Embryonic facial prominence (tissue), 1 donor: Measurements from ENCODE around the gene RPS21.

Experiments
- DNase-seq: peaks from one replicate; pipeline ENCODE4 v3.0.0-alpha.2; 2016; ENCODE audit errors: extremely low spot score

The RPS21 gene

DNA sequence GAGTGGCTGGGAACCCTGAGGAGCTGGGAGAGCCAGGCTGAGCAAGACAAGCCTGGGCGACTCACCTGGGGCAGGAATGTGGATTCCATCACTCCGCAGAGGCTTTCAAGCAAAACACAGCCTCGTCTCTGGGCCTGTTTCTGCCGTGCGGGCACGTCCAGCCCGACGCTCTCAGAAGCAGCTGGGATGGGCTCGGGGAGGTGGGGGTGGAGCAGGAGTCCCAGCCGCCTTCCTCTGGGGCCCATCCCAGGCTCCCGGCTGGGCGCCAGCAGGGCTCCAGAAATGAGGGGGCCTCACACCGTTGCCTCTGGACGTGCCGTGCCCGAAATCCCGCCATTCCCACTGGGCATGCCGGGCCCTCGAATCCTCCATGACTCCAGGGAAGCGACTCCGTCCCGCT, 8.7 kb upstream of the RPS21 start:
- no peak for DNase-seq

DNA sequence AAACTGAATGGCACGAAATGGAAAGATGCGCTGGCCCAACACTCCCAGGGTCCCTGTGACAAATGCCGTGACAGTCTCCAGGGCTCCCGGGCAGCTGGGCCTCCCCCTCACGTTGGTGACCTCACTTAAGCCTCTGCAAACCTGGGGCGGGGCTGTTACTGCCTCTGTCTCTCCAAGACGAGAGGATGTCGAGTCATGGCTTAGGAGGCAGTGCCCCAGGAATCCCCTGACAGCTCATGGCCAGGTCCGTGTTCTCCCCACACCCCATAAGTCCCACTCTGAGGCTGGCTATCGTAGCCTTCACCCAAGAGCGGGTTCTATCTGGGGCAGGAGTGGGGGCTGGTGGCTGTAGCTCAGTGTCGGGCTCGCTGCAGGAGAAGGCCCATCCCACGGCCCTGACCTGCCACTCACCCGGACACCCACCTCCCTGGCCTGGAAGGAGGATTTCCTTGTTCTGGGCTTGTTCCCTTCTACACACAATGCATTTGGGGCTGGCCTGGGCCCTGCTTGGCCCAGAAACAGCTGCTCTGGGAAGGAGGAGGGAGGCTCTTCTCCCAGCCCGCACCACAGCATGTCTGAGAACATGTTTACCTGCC, 5.6 kb upstream of the RPS21 start:
- no peak for DNase-seq

DNA sequence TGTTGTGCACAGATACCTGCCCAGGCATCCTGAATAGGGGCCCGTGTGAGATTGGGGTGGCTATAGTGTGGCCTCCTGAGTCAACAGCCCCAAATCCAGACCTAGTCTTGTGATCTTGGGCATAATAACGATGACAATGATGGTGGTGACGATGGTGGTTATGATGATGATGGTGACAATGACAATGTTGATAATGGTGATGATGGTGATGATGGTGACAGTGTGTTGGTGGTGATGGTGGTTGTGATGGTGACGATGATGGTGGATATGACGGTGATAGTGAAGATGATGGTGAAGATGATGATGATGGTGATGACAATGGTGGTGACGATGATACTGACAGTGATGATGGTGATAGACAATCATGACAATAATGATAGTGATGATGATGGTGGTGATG, 5.1 kb upstream of the RPS21 start:
- DNase-seq: no peak

DNA sequence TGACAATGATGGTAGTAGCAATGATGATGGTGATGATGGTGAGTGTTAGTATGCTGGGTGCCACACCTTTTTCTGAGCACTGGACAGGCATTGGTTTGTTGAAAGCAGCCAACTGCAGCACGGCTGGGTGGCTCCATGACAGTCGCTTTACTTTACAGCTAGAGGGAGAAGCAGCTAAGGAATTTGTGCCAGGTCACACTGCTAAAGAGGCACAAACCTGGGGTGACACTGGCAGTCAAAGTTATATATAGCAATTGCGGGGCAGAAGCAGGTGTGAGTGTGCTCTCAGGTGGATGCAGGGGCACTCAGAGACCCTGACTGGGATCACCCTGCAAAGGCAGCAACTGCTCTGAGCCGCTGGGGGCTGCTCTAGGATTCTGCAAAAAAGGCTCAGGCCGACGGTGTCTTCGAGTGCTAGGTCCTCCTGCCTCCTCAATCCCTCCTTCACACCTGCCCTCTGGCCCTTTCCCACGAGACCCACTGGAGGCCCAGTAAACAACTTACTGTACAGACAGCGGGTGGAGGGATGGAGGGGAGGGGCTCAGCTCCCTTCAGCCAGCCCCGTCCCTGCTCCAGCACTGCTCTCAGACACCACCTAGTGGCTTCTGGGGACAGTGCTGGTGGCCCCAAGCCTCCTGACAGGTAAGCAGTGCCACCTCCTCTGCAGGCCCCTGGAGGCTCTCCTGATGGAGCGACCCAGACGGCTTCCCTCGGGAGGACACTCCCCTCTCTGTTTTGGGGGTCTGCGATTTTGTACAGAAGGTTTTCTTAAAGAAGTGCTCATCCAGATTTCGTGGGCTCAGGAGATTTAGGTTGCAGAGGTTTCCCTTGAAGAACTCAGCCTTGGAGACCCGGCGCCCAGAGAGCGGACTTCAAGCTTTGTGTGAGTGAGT, 4.4 kb upstream of the RPS21 start:
- no peak for DNase-seq

DNA sequence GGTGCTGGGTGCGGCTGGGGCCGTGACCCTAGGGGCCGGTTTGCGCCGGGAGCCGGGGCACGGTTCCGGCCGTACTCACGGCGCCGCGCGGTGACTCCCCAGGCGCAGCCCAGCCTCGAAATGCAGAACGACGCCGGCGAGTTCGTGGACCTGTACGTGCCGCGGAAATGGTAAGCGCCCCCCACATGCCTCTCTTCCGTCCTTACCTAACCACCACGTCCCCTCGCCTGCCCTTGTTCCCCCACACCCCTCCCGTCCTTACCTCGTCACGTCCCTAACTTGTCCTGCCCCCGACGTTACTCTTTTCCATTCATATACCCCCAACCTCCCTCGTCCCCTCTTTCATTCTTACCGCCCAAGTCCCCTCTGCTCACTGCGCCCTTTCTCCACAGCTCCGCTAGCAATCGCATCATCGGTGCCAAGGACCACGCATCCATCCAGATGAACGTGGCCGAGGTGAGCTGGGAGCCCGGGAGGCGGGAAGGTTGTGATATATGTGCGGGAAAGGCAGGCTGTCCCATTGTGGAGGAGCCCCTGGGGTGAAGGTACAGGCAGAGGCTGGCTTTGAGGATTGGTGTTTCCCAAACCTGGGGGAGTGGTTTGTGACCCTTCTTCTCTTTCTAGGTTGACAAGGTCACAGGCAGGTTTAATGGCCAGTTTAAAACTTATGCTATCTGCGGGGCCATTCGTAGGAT, 463 bp downstream of the RPS21 start:
- DNase-seq: no peak

DNA sequence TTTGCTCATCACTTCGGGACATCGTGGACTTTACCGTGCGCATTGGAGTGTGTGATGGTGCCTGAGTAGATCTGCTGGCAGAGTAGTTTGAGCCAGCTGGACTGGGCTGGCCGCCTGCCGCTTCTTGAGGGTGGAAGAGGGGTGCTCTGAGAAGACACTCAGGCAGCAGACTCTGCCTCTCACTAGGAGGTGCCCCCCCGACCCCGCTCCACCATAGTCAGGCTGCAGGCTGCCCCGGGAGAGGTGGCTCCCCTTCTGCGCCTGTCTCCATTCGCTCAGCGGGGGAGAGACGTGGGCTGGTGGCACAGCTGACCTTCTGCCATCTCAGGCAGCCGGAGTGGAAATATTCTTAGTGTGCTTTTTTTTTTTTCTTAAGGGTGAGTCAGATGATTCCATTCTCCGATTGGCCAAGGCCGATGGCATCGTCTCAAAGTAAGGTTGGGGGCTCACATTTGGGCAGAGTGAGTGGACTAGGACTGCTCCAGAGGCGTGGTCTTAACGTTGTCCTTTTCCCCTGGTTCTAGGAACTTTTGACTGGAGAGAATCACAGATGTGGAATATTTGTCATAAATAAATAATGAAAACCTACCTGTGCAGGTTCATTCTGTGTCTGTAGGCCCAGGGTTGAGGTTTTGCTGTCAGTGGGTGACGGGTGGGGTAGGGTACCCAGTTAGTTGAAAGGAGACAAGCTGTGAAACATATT, 1.2 kb downstream of the RPS21 start:
- DNase-seq: no peak

DNA sequence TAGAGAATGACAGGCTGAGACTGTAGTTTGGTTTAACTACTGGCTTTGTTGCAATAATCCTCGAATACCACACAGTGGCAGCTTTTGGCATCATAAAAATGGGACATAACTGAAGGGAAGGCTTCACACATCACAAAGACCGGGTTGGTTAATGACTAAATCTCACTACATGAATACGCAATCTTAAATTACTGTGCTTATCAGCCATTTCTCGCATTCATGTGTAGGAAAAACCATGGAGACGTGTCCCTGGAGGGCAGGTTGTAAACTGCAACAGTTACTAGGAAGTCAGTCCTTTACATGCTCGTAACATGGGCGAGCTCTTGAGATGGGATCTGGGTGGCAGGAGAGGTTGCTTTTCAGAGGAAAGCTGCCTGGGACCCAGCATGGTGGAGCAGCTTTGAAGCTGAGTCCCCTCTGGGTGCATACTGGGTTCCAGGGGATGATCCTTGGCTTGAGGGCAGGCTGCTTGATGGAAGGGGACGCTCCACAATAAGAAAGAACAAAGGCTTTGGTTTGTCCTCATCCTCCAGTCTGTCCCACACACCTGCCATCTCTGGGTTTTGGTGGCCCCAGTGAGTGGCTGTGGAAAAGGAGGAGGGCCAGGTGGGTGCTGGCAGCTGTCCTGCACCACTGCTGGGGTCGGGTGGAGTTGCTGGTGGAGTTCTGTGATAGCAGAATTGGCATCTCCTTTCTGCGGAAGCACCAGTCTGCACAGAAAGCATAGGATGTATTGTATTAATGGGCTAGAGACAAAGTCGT, 2.1 kb downstream of the RPS21 start:
- DNase-seq: no peak

DNA sequence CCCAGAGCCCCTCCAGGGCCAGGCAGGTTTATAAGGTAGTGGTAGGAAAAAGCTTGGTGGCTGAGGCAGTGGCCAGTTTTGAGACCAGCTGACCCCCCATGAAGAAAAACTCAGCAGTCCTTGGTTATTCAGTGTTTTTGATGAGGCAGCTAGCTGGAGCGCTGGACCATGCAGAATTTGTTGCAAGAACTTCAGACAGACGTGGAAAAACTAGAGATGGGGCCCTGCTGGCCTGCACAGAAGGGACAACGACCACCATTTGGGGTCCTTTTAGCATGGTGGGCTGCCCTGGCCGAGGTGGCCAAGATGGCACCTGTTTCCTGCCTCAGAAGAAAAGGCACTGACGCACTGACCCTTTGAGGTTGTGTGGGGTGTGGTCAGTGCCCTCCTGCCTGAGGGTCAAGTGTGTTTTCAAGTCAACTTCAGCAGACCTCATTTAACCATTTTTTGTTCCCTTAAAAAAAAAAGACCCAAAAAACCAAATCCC, 2.7 kb downstream of the RPS21 start:
- DNase-seq: no peak

DNA sequence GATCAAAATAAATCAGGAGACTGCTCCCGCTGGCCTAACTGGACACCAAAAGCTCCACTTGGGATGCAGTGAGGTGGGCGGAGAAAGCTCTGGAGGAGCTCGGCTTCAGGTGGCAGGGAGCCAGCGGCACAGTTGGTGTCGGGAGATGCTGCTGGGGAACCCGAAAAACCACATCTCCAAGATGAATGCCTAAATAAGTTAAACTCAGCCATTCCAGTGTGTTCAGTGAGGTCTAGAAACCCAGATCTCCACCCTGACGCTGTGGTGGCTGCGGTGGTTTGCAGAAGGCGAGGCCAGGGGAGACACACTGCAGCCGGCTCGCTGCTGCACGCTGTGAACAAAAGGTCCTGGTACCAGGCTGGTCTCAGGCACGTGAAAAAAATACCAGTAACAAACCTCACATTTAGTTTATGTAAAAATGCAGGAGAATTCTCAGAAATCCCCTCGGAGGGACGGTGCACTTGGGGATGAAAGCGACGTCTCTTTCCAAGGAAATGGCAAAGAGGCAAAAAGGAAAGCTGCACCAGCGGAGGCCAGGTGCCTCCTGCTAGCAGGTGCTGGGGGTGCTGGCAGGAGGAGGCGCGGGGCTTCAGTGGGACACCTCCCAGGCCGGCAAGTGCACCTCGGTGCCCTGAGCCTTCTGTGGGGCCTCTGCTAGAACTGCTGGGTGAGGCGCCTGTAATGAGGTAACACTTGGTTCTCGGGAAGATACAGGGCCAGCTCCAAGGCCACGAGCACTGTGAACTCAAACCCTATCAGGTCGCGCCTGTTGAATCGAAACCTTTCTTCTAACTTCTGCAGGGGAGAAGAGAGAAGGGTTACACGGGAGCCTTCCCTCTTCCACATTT, 3.6 kb downstream of the RPS21 start:
- DNase-seq: no peak

DNA sequence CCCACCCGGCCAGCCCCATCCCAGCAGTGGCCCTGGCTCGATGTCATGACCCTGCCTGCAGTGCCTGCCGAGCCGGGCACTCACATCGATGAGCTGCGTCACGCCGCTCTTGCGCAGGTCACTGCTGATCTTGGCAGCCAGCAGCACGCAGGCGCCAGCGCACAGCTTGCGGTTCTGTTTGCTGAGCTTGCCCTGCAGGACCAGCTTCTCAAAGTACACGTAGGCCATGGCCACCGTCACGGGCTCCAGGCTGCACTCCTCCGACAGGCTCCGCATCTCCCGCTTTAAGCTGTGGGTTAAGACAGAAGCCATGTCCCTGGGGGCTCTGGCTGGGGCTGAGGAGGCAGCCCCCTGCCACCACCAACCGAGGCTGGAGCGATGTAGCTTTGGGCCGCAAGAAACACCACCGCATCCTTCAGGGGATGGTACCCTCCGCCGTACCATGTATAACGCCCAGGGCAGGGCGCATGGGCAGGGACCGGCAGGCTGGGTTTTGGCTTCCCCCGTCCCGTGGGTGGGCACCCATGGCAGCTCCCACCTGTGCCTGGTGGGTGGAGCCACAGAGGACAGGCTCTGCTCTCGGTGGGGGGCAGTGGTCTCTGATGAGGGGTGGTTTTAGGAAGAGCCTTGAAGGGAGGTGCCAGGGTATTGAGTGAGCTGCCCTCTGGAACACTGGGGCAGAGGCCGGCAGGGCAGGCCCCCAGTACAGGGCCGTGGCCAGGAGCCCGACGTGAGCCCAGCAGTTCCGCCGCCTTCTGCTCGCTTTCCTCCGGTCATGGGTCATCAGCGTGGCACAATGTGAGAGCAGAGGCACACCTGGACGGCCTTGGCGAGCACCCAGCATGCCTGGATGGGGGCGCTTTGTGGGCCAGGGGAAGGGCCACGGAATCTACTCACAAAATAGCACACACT, 4.5 kb downstream of the RPS21 start:
- DNase-seq: no peak

DNA sequence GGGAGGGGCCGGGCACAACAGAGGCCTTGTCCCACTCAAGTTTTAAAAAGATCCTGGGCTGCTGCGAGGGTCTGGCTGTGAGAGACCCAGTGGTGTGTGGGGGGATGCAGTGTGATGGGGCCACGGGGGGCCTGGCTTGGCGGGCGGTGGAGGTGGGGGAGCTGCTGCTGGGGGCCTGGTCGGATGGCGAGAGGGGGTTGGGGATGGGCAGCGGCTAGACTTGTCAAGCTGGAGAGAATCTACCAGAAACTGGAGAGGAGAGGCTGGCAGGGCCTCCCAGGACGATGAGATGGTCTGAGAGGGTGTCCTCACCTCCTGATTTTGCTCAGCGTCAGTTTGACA, 5.1 kb downstream of the RPS21 start:
- DNase-seq: no peak

DNA sequence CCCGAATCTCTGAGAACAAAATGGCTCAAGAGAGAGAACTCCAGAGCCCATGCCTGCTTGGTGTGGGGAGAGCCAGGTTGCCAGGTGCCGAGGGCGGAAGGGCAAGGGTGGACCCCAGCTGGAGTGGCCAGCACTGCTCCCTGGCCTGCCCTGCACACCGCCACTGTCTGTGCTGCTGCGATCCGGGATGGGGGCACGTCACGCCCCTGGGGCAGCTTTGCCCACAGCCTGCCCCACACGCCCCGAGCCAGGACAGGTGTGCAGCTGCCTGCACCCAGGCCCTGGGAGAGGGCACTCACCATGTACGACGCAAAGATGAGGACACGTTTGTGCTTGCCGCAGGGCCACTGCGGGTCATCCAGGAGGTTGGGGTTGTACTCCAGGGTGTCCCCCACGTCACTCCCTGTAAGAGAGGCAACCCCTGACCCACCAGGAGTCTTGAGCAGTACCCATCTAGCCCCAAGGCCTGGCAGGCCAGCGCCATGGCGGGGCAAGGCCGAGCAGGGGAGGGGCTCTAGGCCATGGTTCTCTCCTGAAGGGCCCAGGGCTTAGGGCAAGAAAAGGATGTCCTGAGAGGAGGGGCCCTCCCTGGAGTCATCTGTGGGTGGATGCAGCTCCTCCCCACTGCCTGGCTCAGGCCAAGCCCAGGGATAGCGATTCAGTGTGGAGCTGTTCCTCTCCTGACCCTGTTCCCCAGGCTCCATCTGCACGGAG, 5.9 kb downstream of the RPS21 start:
- DNase-seq: no peak

DNA sequence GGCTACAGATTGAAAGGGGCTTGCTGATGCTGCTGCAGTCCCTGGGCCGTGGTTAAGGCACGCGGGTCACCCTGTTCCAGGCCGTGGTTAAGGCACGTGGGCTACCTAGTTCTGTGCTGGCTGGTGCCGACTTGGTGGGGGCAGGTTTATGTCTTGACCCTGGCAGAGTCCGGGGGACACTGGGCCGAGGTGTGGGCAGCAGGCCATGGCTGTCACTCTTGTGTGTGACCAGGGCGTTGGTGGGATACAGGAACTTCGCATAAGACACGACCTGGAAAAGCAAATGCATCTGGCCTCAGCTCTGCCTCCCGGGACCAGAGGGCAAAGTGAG, 6.4 kb downstream of the RPS21 start:
- DNase-seq: no peak

DNA sequence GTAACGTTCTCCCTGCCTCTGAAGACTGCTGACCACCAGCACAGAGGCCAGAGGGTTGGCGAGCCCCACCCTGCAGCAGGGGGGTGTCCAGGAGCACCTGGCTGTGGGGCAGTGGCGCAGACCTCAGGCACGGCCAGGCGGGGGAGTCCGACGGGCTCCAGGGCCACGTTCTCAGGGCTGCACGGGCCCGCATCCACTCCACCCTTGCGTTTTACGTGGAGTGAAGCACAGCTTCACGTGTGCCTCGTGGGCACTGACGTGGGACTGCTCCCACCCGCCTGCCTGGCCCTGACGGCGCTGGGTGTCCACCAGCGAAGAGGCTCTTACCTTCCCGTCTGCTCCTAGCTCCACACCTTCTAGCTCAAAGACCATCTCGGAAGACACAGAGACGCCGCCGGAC, 6.9 kb downstream of the RPS21 start:
- no peak for DNase-seq

DNA sequence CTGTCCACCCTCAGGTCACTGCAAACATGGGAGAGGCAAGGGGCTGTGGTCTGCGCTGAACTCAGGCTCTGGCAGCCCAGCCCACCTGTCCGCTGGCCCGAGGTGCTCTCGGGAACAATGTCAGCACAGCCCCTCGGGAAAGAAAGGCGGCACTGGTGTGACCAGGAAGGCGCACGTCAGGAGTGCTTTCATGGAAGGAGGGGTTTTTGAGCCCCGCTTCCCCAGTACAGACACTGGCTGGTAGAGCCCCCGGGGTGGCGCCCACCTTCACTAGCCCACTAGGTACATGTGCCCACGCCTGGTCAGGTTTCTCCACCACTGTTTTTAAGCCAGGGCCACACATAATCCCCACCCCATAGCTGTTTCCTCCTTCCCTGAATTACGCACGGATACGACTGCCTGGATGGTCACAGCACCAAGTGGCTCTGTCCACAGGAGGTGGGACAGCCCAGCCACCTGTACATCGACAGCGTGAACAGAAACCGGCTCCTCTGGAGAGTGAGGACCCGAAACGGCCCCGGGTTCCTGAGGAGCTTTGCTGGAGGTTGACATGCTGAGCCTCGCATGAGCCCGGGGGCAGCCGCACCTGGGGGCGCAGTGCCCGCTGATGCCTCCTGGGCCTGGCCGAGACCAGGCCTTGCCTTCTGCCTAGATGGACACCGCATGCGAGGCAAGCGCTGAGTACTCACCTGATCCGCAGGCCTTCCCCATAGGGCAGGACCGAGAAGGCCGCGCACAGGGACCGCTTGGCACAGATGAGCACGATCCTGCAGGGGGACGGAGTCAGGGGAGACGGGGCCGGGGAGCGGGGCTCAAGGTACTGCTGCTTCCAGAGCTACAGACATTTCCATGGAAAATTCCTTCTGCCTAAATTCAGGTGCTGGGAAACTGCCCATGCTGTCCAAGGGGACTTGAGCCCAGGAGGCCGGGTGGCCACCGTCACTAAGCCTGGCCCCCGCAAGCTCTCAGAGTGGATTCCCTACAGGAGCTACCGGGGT, 7.6 kb downstream of the RPS21 start:
- DNase-seq: no peak

DNA sequence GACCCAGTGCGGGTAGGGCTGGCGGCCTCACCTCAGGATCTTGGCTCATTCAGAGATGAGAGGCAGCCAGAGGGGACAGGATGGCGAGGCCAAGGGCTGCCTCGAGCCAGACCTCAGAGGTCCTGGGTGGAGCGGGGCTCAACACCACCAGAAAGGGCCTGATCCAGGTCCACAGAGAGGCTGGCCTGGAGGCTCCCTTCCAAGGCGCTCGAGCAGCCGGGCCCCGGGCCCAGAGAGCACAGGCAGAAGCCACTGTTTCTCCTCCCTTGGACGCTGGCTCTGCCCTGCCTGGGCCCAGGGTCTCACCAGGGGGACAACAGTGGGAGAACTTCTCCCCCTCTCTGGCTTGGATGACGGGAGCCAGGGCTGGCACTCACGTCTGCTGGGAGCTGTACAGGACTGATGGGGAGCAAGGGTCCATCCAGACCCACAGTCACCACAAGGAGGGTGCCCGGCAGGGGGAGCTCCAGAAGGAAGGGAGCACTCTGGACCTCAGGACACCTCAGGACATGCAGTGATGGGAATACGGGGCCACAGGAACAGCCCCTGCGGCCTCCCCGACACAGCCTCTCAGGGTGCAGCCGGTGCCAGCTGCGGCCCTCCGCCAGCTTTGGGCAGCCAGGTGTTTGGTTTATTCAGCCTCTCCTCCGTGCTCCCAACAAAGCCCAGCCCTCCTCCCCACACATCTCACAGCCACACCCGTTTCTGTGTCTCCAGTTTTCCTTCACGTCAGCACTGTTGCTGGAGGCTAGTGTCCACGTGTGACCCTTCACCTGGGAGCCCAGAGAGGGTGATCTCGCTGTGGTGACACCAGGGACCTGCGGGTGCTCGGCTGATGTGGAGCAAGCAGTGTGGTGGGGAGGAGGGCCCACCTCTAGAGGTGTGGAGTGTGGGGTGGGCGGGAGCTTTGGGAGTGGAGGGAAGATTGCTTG, 8.7 kb downstream of the RPS21 start:
- DNase-seq: no peak
